Stimulated activated memory B cell treated with anti-CD40 and anti-IgM and Interleukin-4, amounts not matched to agents 10 μg/mL and 1 μg/mL and 100 μg/mL, for 72 hours (primary cell): ENCODE data around the gene PER1.
"Not testable (repeated sequence)": the region's sequence is repeated elsewhere in the genome, so short reads cannot be mapped to it uniquely, and the experiment has no call there.

Experiments used
- ATAC-seq: fragments of 150-1000 bp; cut with Tn5 transposase; 2 replicates; pipeline ENCODE4 v1.10.0; 2021
- H3K27ac Mint-ChIP-seq: one replicate; pipeline ENCODE4 v1.8.0; 2022; ENCODE audit warnings: mild to moderate bottlenecking, mixed read lengths
- H3K27me3 Mint-ChIP-seq: one replicate; pipeline ENCODE4 v1.8.0; 2022; ENCODE audit warnings: mixed read lengths
- H3K36me3 Mint-ChIP-seq: one replicate; pipeline ENCODE4 v1.8.0; 2022; ENCODE audit warnings: mixed read lengths
- H3K4me1 Mint-ChIP-seq: one replicate; pipeline ENCODE4 v1.8.0; 2022; ENCODE audit warnings: mixed read lengths
- H3K4me3 Mint-ChIP-seq: one replicate; pipeline ENCODE4 v1.8.0; 2022; ENCODE audit warnings: mild to moderate bottlenecking, moderate library complexity, mixed read lengths
- H3K9me3 Mint-ChIP-seq: one replicate; pipeline ENCODE4 v1.8.0; 2022; ENCODE audit warnings: mixed read lengths

PER1 gene

GRCh38 chr17:8175795-8176196 lies 23.6 kb upstream of the PER1 start:
- peak overlapping the region; percentile 84 for H3K27ac Mint-ChIP-seq
- ATAC-seq: peak; percentile 13
- H3K36me3 Mint-ChIP-seq: no peaks in the 10 kb centered on the region
- H3K27me3 Mint-ChIP-seq: no peaks in the 10 kb centered on the region
- H3K9me3 Mint-ChIP-seq: no peaks in the 10 kb centered on the region
- peak overlapping the region; percentile 88 for H3K4me3 Mint-ChIP-seq
- H3K4me1 Mint-ChIP-seq: peaks cover 58% of the 10 kb centered on the region

GRCh38 chr17:8173871-8174322 lies 21.7 kb upstream of the PER1 start:
- peak overlapping the region; percentile 100 for H3K27ac Mint-ChIP-seq
- no peaks in the 10 kb centered on the region for H3K9me3 Mint-ChIP-seq
- H3K36me3 Mint-ChIP-seq: no peaks in the 10 kb centered on the region
- no peaks in the 10 kb centered on the region for H3K27me3 Mint-ChIP-seq
- peaks cover 58% of the 10 kb centered on the region for H3K4me1 Mint-ChIP-seq
- peak overlapping the region; percentile 94 for H3K4me3 Mint-ChIP-seq
- no peak for ATAC-seq

- H3K9me3 Mint-ChIP-seq: no peaks in the 10 kb centered on the region
- H3K4me1 Mint-ChIP-seq: peaks cover 58% of the 10 kb centered on the region
- peak; percentile 93 for ATAC-seq
Measured at GRCh38 chr17:8173056-8173870, 21.1 kb upstream of the PER1 start.

GRCh38 chr17:8170186-8170585 lies 18.0 kb upstream of the PER1 start:
- ATAC-seq, H3K9me3 Mint-ChIP-seq, H3K27ac Mint-ChIP-seq, H3K4me3 Mint-ChIP-seq, H3K27me3 Mint-ChIP-seq, H3K36me3 Mint-ChIP-seq: not testable (repeated sequence)
- H3K4me1 Mint-ChIP-seq: peaks cover 39% of the 10 kb centered on the region

More at GRCh38 chr17:8173056-8173870, 21.1 kb upstream of the PER1 start:
- Mint-ChIP-seq H3K4me3 (peak overlapping the region; percentile 94), H3K27ac (peak overlapping the region; percentile 100), H3K36me3 (no peaks in the 10 kb centered on the region), H3K27me3 (no peaks in the 10 kb centered on the region)

- no peaks in the 10 kb centered on the region for H3K9me3 Mint-ChIP-seq
- ATAC-seq: no peak
- H3K4me1 Mint-ChIP-seq: peaks cover 34% of the 10 kb centered on the region
- H3K4me3 Mint-ChIP-seq: no peak overlapping the region
- no peak overlapping the region for H3K27ac Mint-ChIP-seq
- H3K36me3 Mint-ChIP-seq: no peaks in the 10 kb centered on the region
- no peaks in the 10 kb centered on the region for H3K27me3 Mint-ChIP-seq
Measured at GRCh38 chr17:8167526-8167925, 15.3 kb upstream of the PER1 start.

- Mint-ChIP-seq H3K27me3 (no peaks in the 10 kb centered on the region), H3K9me3 (no peaks in the 10 kb centered on the region), H3K4me1 (peaks cover 33% of the 10 kb centered on the region), H3K36me3 (peaks cover under 1% of the 10 kb centered on the region), H3K27ac (no peak overlapping the region), H3K4me3 (no peak overlapping the region)
- ATAC-seq: no peak
Measured at GRCh38 chr17:8166731-8167130, 14.5 kb upstream of the PER1 start.

GRCh38 chr17:8164815-8165131 lies 12.6 kb upstream of the PER1 start:
- H3K4me3 Mint-ChIP-seq: no peak overlapping the region
- H3K9me3 Mint-ChIP-seq: no peaks in the 10 kb centered on the region
- peaks cover 20% of the 10 kb centered on the region for H3K36me3 Mint-ChIP-seq
- peaks cover 47% of the 10 kb centered on the region for H3K4me1 Mint-ChIP-seq
- no peak for ATAC-seq
- peak overlapping the region; percentile 99 for H3K27ac Mint-ChIP-seq
- H3K27me3 Mint-ChIP-seq: no peaks in the 10 kb centered on the region

- ATAC-seq: no peak
- H3K9me3 Mint-ChIP-seq: no peaks in the 10 kb centered on the region
- peaks cover 53% of the 10 kb centered on the region for H3K4me1 Mint-ChIP-seq
- H3K36me3 Mint-ChIP-seq: peaks cover 24% of the 10 kb centered on the region
- H3K27me3 Mint-ChIP-seq: no peaks in the 10 kb centered on the region
- peak overlapping the region; percentile 99 for H3K4me3 Mint-ChIP-seq
- H3K27ac Mint-ChIP-seq: peak overlapping the region; percentile 99
Measured at GRCh38 chr17:8163978-8164814, 12.0 kb upstream of the PER1 start.

- peaks cover 24% of the 10 kb centered on the region for H3K36me3 Mint-ChIP-seq
- peak overlapping the region; percentile 99 for H3K4me3 Mint-ChIP-seq
- H3K4me1 Mint-ChIP-seq: peaks cover 62% of the 10 kb centered on the region
- no peaks in the 10 kb centered on the region for H3K9me3 Mint-ChIP-seq
- peak overlapping the region; percentile 99 for H3K27ac Mint-ChIP-seq
- peak; percentile 51 for ATAC-seq
- no peaks in the 10 kb centered on the region for H3K27me3 Mint-ChIP-seq
Measured at GRCh38 chr17:8162997-8163977, 11.1 kb upstream of the PER1 start.

GRCh38 chr17:8162233-8162996 lies 10.2 kb upstream of the PER1 start, which contains the start of gene VAMP2:
VAMP2 (minus strand) TSS chr17:8162948; CDS start chr17:8162879, 69 bp downstream.
- peak; percentile 84 for ATAC-seq
- peaks cover 63% of the 10 kb centered on the region for H3K4me1 Mint-ChIP-seq
- no peaks in the 10 kb centered on the region for H3K9me3 Mint-ChIP-seq
- H3K27ac Mint-ChIP-seq: peak within 1 kb of the TSS; percentile 99
- H3K4me3 Mint-ChIP-seq: peak within 1 kb of the TSS; percentile 99
- H3K27me3 Mint-ChIP-seq: no peaks in the 10 kb centered on the region
- H3K36me3 Mint-ChIP-seq: peaks cover 24% of the 10 kb centered on the region

- peaks cover 24% of the 10 kb centered on the region for H3K36me3 Mint-ChIP-seq
- no peak for ATAC-seq
- H3K4me3 Mint-ChIP-seq: peak overlapping the region; percentile 84
- H3K27me3 Mint-ChIP-seq: no peaks in the 10 kb centered on the region
- no peaks in the 10 kb centered on the region for H3K9me3 Mint-ChIP-seq
- H3K27ac Mint-ChIP-seq: peak overlapping the region; percentile 99
- H3K4me1 Mint-ChIP-seq: peaks cover 63% of the 10 kb centered on the region
Measured at GRCh38 chr17:8161289-8162232, 9.4 kb upstream of the PER1 start.

GRCh38 chr17:8160741-8161221 lies 8.6 kb upstream of the PER1 start:
- Mint-ChIP-seq H3K36me3 (peaks cover 24% of the 10 kb centered on the region), H3K27ac (peak overlapping the region; percentile 99), H3K4me3 (peak overlapping the region; percentile 84), H3K9me3 (no peaks in the 10 kb centered on the region), H3K4me1 (peaks cover 63% of the 10 kb centered on the region), H3K27me3 (no peaks in the 10 kb centered on the region)
- ATAC-seq: no peak

- H3K36me3 Mint-ChIP-seq: peaks cover 24% of the 10 kb centered on the region
- no peaks in the 10 kb centered on the region for H3K27me3 Mint-ChIP-seq
- peaks cover 63% of the 10 kb centered on the region for H3K4me1 Mint-ChIP-seq
- no peak overlapping the region for H3K4me3 Mint-ChIP-seq
- H3K9me3 Mint-ChIP-seq: no peaks in the 10 kb centered on the region
- no peak for ATAC-seq
- peak overlapping the region; percentile 99 for H3K27ac Mint-ChIP-seq
Measured at GRCh38 chr17:8160224-8160577, 8.0 kb upstream of the PER1 start.
